KG1 (cell line): ENCODE results near the gene RGS7.

Experiments used
- DNase-seq: peaks from one replicate; lab custom pipeline; 2025; lab: John Stamatoyannopoulos, UW

The RGS7 gene

DNA sequence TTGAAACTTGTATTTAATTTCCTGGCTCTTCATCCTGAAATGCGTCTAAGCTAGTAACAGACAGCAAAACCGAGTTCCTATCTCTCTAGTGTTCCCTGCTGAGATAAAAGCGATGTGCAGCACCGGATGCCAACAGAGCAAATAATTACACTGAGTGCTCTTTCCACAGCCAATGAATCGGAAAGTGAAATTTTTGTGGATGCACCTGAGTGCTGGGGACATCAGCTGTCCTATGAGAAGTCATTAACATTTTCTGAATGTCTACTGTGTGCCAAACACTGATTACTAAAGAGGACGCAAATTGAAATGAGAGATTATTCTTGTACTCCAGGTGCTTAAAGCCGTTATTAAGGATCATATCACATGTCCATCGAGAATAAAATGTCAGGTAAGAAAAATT, 278.0 kb downstream of the RGS7 start:
- no peak for DNase-seq

DNA sequence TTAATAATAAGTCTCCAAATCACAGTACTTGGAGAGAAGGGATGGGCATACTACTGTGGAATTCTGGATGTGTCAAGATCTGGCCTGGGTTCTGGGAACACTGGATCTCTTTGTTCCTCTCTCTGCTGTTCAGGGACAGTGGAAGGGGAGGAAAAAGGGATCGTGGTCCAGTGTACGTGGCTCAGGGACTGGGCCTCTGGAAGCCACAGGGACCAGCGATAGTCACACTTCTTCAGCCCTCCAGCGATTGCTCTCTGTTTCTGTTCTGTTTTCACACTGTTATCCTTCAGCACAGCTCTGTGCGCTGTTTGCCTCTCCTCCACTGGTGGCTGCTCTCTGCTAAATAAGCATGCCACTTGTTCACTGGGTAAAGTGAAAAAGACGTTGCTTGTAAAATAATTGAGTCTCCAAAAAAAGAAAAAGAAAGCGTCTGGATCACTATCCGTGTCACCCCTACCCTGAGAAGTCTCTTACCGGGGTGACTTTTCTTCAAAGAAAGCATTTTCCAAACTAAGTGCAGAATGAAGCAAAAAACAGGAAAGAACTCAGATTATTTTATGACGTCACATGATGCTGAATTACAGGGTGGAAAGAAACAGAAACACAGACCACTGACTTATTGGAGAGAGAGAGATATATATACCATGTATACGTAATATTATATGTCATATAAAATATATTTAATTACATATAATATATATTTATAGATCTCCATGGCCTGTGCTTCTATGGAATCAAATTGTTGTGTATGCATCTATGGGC, 279.4 kb downstream of the RGS7 start:
- no peak for DNase-seq

DNA sequence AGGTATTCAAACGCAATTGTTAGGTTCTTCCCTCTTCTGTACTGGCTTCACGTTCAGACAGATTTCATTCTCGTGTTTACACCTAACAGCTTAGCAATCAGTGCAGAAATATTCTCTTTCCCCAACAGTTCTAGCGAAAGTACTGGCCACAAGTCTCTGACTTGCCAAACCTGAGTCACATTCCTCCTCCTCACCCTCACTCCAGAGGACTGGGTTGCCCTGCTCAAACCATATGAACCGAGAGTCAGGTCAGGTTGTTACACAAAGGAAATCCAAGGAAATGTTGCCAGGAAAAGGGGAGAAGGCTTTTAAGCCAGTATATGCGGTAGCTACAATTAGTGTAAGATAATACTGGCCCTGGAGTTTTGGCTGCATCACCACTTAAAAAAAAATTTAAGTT, 282.5 kb downstream of the RGS7 start:
- no peak for DNase-seq

DNA sequence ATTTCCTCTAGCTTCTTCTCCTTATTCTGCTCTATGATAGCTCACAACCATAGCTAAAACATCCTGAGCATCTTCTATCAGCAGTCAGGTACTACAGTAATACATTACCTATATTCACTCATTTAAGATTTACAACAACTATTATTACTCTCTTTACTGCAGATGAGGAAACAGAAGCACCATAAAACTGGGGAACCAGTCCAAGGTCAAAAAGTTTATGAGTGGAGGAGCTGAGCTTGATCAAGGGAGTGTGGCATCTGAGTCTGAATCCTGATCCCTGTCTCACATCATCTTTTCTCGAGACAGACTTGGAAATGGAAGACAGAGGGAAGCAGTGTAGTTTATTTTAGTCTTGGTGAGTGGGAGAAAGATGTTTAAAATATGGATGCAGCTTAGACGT, 288.6 kb downstream of the RGS7 start:
- DNase-seq: no peak

DNA sequence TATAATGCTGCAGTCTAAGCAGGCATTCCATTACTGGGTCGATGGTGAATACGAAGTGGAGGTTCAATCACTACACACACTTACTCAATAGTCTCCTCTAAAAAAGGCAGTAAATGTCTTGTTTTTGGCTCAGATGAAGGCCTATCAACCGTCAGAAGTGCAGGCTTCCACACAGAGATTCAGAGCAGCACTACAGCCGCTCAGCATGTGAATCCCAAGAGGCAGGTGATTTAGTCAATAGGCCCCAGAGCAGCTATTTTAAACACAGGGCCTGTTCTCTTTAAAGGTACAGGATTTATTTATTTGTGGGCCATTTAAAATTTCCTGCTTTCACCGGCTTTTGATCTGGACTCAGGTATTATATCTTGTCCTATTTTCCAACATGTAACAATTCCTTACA, 293.7 kb downstream of the RGS7 start:
- no peak for DNase-seq

DNA sequence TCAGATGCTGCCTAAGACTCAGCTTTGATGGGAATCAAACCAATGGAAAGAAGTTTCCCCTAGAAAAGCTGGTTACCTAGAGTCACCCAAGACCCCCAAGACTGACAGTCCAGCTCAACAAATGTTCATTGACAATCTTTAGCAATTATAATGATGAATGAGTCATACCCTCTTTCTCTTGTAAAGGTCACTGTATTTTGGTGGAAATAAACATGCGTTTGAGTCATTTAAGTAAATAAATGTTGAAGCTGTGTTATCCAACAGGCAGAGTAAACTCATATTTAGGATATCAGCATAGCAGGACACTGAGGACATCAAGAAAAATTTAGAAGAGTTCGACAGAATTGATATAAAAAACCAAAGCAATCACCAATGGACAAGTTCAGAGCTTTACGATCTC, 295.9 kb downstream of the RGS7 start:
- DNase-seq: no peak

DNA sequence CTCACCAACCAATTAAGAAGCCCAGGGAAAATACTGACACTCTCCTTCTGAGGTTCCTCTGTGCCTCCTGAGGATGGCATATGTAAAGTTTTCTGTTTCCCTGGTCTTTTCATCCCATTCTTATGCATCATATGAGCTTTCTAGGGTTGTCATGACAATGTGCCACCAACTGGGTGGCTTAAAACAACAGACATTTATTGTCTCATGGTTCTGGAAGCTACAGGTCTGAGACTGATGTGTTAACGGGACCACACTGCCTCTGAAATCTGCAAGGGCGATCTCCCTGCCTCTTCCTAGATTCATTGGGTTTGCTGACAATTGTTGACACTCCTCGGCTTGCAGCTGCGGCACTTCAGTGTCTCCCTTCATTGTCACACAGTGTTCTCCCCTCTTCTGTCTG, 308.4 kb downstream of the RGS7 start:
- no peak for DNase-seq

DNA sequence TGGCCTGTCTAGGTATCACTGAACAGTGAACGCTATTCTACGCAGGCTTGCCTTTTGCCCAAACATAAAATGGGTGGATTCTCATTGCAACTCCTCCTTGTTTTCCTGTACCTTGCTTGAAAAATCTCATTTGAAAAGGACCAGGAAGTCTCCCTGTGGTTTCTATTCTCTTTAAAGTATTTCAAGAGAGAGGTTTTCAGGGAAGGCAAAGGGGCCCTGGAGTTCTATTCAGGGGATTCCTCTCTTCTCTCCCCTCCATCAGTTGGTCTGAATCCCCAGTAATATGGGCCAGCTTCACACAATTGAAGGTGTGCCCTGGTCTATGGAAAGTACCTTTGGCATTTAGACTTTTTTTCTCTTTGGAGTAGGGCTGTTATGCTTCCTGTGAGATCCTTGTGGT, 311.3 kb downstream of the RGS7 start:
- DNase-seq: no peak

DNA sequence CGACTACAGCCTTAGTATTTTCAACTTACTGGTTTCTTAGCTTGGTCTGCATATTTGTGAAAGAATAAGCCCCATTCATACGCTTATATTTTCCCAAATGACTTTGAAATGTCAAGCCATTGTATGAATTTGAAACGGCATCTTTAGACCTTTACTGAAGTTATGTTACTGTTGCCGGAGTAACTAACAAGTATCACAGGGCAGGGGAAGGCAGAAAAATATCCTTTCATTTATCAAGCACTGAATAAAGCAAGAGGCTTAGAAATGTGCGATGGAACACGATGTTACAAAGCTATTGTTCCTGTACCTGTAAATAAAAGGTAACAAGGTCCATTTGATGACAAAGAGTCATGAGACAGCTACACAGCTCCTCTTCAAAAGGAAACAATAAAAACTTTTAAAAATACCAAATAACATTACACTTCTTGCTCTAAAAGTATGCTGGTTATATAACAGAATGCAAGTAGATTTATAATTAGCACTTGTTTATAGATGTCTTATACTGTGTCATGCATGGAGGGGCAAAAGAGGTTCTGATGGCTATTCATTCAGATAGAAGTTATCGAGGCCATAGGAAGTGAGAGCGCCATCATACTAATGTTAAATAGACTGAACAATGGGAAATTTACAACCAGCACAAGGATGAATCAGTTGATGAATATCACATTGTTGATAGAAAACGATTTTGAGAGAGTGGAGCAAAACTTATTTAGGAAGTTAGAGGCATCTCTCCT, 322.6 kb downstream of the RGS7 start:
- DNase-seq: no peak

DNA sequence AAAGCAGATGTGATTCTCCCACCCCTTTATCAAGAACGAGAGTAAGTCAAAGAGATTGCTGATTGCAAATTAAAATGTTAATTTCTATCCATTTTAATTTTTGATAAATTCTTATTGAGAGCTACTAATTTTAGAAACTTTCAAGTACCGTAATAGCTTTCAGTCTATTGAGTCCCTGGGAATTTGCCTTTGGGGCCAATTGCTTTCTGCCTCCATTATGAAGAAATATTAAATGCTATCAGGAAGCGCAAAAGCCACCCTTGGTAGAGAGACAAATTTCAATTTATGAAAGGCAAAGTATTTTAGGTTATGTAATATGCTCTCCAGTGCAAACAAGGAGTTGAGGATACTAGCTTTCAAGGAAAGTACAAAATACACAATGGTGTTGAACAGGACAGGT, 332.2 kb downstream of the RGS7 start:
- DNase-seq: no peak

DNA sequence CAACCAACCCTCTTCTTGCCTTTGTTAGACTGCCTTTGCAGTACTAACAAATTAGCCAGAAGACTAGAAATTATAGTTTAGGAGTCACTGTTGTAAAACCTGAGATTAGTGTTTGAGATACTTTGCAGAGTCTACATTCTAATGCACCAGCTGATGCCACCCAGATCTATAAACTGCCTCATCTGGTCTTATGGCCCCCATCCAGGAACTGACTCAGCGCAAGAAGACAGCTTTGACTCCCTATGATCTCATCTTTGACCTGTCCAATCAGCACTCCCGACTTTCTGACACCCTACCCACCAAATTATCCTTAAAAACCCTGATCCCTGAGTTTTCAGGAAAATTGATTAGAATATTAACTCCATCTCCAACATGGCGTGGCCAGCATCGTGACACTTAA, 334.6 kb downstream of the RGS7 start:
- no peak for DNase-seq

DNA sequence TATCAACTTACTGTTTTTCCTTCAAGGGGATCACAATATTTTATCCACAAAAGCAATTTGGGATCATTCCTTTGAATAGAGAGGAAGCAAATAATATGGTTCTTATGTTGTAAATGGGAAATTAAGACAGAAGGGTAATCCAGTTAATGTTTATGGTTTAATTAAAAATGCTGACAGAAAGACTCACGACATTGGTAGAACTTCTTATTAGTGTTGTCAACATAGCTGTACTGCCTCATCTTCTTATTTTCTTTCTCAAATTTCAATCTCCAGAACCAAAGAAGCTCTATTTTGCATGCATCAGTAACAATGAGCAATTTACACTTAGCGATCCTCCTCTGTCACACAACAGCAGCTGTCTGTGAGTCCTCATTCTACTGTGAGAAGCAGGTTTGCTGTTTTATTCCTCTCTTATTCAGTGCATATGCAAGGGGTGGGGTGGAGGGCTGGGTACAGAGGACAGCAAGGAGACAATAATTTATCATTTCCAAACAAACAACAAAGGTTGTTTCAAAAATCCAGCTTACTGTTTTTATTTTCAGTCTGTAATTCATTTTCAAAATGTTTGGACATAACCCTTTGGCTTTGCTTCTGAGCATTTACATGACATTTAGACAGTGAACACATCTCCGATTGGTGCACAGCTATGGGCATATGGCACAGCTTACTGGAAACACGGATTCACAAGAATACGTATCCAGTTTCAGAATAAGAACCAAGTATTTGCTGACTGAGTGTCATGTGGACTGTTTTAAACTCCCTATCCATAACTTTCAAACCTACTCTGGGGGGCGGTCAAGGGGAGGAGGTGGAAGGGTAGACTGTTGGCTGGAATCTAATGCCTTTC, 335.9 kb downstream of the RGS7 start:
- no peak for DNase-seq

DNA sequence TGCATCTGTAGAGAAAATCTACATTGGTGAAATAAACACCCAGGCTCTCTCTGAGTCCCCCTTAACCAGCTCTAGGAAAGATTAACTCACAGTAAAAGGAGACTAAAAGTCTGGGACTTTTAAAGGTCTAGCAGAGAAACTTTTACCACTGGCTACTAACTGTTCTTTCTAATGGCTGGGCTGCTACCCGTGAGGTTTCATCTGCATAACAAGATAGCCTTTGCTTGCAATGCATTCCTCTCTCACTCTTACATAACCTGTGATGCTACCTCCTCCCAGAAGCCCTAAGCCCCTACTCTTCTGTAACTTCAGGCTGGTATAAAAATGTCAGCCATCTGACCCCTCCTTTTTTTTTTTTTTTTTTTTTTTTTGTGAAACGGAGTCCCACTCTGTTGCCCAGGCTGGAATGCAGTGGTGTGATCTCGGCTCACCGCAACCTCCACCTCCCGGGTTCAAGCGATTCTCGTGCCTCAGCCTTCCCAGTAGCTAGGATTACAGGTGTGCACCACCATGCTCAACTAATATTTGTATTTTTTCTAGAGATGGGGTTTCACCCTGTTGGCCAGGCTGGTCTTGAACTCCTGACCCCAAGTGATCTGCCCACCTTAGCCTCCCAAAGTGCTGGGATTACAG, 344.2 kb downstream of the RGS7 start:
- no peak for DNase-seq

DNA sequence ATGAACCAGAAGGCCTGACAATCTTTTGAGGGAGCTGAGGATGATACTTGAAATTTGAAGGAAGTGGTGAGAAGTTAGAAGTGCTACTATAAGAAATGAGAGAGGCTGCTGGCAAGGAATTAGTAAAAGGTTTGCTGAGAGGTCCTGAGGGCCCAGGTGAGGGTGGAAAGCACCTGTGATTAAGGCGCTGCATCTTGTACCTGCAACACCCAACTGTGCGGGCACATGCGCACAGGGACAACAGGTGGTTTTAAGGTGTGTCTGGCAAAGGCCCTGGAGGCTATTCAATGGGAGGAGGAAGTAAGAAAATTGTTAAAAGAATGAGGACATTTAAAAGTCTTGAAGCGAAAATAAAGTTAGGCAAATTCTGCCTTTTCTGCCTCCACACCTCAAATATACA, 349.3 kb downstream of the RGS7 start:
- no peak for DNase-seq

DNA sequence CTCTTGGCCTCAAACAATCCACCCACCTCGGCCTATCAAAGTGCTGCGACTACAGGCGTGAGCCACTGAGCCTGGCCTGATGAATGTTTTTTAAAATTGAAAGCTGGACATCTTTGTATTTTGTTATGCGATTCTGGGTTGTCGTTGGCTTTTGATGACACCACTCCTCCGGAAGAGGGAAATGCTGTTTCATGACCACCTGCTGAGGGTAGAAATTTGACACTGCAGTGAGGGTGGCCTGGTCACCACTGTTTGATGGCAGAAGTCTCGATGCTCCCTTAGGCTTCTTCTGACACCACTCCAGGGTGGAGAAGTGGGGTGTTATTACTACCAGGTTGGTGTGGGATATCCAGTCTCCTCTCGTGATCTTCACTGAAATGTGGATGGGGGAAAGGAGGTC, 357.2 kb downstream of the RGS7 start:
- no peak for DNase-seq

DNA sequence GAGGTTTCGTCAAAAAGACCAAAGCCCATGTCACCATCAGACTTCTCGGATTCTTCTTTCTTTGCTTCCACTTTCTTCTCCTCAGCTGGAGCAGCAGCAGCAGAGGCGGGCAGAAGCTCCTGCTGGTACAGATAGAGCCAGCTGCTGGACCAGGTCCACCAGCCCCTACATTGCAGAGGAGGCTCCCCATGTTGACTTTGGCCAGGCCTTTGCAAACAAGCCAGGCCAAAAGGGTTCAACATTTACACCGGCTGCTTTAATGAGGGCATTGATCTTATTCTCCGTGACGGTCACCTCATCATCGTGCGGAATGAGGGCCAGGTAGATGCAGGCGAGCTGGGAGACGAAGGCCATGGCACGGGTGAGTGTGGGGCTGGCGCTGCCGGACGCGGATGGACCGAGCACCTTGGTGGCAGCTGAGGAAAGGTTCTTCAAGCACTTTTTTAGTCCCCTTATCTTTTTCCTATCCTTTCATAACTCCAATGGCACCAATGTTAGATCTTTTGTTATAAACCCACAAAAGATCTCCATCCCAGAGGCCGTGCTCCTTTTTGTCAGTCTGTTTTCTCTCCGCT, 358.5 kb downstream of the RGS7 start:
- DNase-seq: no peak

DNA sequence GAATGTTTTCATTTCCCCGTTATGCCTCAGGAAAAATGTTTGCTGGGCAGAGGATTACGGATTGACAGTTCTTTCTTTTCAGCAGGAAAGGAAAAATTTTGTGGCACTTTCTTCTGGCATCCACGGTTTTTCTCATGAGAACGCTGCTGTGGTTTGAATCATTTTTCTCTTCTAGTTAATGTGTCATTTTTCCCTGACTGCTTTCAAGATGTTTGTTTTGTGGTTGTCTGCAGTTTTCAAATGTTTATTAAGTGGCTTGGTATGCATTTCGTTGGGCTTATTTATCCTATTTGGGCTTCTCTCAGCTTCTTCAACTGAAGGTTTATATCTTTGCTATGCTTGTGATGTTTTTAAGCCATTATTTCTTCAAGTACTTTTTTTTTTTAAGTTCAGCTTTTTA, 359.0 kb downstream of the RGS7 start:
- no peak for DNase-seq

DNA sequence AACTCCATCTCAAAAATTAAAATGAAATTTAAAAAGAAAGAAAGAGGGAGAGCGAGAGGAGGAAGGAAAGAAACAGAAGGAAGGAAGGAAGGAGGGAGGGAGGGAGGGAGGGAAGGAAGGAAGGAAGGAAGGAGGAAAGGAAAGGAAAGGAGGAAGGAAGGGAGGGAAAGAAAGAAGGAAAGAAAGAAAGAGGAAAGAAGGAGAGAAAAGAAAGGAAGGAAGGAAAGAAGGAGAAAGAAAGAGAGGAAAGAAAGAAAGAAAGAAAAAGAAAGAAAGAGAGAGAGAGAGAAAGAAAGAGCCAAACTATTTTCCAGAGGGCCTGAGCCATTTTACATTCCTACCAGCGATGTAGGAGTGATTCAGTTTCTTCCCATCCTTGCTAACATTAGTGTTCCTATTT, 364.0 kb downstream of the RGS7 start:
- DNase-seq: no peak

DNA sequence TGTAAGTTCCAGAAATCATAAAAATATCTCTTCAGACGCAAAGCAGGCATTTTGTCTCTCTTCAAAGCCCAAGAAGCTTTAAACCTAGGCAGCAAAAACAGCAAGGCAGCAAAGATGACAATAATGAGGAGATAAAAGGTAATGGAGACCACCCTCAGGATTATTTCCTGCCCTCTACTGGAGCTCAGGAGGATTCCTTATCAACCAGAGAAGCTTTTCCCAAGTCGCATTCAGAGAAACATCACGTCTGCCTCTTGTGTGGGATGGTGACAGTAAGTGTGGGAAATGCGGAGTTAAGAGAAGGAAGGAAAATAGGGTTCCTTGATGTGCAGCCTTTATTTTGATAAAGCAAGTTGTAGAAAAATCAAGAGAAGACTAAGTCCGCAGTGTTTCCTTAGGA, 365.8 kb downstream of the RGS7 start:
- no peak for DNase-seq

DNA sequence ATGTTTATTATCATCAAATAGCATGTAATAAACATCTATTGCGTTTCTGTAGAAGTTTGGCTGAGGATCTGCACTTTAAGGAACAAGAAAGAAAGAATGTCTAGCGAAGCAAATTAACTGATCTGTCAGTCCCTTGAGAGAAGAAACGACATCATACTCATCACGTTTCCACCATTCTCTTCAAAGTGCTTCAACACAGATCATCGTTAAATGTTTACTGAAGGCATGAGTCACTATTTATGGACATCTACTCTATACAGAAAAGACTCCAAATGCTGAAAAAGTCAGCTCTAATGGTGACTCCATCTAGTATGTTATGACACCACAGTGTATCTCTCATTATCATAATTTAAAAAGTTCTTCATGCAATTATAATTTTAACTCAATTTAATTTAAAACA, 369.1 kb downstream of the RGS7 start:
- no peak for DNase-seq

DNA sequence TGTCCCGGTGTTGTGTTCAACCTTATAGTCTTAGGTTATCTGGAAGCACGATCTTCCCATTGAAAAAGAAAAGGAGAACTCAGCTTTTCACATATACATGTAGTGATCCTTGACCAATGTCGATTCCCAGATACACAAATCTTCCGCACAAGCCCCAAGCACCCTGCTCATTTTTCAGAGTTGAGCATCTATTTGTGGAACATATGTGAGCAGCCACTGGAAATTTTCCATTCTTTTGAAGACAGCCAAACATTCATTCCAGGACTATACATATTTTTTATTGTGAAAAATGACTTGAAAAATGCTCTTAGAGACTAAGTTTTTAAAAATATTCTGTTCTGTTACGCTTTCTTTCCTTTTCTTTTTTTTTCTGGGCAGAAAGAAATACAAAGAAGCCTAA, 371.9 kb downstream of the RGS7 start:
- no peak for DNase-seq

DNA sequence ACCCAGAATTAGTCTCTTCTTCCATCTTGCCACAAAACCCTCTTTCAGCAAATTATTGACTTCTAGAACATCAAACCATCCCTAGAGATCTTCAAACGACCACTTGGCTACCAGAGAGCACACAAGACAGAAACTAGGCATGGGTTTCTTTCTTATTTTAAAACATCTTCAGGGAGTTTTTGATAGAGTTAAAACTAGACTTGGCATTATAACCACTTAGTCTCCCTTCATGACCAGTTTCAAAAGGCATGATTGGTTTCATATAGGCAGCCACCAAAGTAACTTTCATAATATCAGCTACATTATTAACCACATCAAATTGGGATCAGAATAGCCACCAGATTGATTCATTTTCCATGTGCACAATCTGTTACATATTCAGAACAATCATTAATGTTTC, 376.7 kb downstream of the RGS7 start:
- no peak for DNase-seq
